GM15510 (cell line): ENCODE data around the gene NBEA.

ENCODE experiments used
- POLR2A ChIP-seq: IDR thresholded peaks from 3 replicates; pipeline ENCODE4 v1.6.1; 2011; ENCODE audit warnings: borderline replicate concordance; ENCODE audit not compliant: insufficient read length; ENCODE audit errors: extremely low read depth

The NBEA gene

GRCh38 chr13:35699825-35700510 lies 757.9 kb downstream of the NBEA start:
- no peak for TF ChIP-seq POLR2A

DNA sequence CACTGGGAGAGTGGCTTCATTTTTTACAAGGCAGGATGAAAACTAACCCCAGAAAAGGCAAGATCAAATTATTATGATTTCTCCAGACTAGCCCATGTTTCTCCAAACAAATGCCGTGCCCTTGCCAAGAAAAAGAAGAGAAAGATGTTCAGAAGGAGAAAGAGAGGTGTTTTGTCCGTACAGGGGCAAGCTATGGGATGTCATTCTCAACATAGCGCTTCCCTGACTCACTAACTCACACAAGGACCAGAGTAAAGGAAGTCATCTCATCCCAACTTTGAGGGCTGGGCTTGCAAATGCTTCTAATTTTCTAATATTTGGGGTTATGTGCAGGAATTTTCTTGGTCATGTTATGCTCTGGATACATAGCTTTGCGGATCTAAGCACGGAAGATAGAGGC lies 758.6 kb downstream of the NBEA start:
- TF ChIP-seq POLR2A = no peak

DNA sequence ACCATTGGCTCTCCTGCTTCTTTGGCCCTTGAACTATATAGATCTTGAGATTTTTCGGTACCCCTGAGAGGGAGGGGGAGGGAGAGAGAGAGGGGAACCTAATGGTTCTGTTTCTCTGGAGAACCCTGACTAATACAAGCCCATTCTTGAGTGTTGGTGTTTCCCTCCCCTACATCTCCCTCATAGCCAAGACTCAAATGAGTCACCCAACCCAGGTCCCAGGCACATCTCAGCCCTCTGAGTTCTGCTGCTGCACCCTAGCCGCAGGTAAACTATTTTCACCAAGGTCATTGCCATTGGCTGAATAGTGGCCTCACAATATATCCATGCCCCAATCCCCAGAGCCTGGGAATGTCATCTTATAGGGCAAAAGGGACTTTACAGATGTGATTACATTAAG lies 760.2 kb downstream of the NBEA start:
- no peak for TF ChIP-seq POLR2A

- no peak for TF ChIP-seq POLR2A
Measured at GRCh38 chr13:35703061-35703460, 761.0 kb downstream of the NBEA start.

DNA sequence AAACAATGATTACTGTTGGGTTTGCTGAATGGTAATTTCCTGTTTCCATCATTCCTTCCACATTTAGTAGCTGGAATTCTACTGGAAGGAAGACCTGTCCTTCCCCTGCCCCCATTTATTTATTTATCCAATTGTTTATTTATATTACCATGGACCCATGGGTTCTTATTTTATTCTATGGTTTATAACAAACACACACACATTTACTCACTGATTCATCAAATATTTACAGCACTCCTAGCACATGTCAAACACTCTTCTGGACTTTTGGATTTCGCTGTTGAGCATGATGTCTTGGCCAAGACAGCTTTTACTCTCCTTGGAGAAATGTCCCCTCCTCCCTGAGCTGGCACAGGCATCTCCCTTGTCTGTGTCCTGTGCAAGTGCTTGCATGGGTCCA lies 762.3 kb downstream of the NBEA start:
- TF ChIP-seq POLR2A = no peak

DNA sequence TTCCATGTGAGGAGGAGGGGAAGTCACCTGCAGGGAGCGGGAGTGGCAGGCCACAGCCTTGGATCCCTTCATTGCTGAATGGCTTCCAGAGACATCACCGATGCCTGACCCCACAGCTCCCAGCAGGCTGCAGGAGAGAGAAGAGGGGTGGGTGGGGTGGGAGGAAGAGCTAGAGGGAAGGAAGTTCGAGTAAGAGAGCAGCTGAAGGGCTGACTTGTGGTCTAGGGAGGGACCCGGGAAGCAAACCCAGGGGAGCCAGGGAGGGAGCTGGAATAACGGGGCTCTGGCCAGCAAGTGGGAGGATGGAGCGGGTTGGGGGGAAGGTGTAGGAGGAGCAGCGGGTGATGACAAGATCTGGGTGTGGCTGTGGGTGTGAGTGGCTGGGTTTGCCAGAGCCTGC lies 764.2 kb downstream of the NBEA start:
- TF ChIP-seq POLR2A = no peak

GRCh38 chr13:35706721-35707120 lies 764.7 kb downstream of the NBEA start:
- TF ChIP-seq POLR2A = no peak

- no peak for TF ChIP-seq POLR2A
Measured at GRCh38 chr13:35711909-35712308, 769.8 kb downstream of the NBEA start.

GRCh38 chr13:35712907-35713761 lies 771.1 kb downstream of the NBEA start:
- no peak for TF ChIP-seq POLR2A

- TF ChIP-seq POLR2A = no peak
Measured at GRCh38 chr13:35714121-35714520, 772.1 kb downstream of the NBEA start.

- TF ChIP-seq POLR2A = no peak
Measured at GRCh38 chr13:35714588-35715377, 772.7 kb downstream of the NBEA start.

DNA sequence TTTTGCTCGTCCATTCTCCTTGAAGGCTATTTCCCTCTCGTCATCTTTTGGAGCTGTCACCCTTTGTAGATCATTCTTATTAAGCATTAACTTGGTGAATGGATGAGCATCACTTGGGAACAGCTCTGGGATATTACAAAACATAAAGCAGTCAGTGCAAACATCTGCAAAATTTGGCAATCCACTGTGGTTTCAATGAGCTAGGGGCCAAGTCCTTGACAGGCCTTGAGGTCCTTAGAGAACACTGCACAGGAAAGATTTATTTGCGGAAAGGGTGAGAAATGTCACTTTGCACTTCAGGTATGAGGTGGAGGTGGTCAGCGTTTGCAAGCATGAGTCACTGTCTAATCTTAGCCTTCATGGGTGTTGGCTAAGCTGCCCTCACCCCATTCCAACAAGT lies 774.1 kb downstream of the NBEA start:
- no peak for TF ChIP-seq POLR2A

DNA sequence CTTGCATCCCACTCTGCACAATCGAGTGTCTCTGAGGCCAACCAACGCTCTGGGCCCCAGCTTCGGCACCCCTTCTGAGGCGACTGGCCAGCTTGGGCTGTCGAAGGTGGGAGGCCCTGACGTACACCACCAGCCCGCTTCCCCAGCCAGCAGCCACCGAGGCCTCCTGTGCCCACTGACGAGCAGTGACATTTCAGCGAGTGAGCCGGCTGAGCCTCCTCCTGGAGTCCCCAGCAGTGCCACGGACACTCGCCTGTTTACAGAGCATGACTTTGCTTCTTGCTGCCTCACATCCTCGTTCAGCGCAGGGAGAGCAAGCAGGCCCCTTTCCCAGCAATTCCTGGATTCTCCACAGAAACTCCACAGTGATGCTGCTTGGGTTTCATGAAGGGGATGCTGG lies 774.7 kb downstream of the NBEA start:
- no peak for TF ChIP-seq POLR2A

DNA sequence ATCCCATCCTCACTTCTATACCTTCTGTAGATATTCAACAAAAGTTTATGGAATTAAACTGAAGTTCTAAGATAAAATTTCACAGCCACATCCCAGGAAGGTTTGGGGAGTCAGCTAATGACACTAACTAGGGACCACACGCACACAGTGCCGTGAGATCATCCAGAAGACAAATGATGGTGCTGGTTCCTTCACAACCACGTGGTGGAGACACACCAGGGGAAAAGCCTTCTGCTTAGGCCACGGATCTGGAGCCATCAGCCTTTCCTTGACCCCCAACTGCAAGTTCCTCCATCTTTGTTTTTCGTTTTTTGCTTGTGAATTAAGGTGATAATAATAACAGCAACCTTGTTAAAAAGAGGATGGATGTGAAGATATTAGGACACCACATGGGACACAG lies 776.0 kb downstream of the NBEA start:
- no peak for TF ChIP-seq POLR2A

DNA sequence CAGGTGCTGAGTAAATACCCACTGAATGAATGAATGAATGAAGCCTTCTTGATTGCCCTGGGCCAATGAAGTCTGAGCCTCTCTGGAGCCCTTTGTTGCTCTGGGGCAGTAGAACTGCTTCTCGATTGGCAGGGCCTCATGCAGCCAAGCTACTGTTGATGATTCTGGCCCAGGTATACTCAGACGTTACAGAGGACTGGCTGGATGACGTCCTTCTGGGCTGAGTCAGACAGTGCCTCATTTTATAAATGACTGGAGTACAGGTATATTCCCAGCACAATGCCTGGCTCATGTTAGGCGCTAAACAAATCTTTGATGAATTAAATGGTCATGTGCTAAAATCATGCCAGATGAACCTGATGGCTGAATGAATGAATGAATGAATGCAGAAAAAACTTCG lies 778.2 kb downstream of the NBEA start:
- no peak for TF ChIP-seq POLR2A
